HEK293 (cell line): ENCODE data around the gene SCAMP2.

Source experiments
- CTCF ChIP-seq: fragments of 450-650 bp; formaldehyde crosslinking; IDR thresholded peaks from 2 replicates; pipeline ENCODE4 v1.5.1; 2016; ENCODE audit warnings: missing biosample characterization, missing genetic modification characterization
- MEIS1 ChIP-seq: sonication (generic); formaldehyde crosslinking; IDR thresholded peaks from 2 replicates; pipeline ENCODE4 v1.8.1; 2022; ENCODE audit warnings: missing genetic modification reagents, mild to moderate bottlenecking, borderline replicate concordance
- MYNN ChIP-seq: fragments of 450-650 bp; formaldehyde crosslinking; IDR thresholded peaks from 2 replicates; pipeline ENCODE4 v1.5.1; 2016; ENCODE audit warnings: missing biosample characterization, missing genetic modification characterization, borderline replicate concordance
- REST ChIP-seq: fragments of 450-650 bp; formaldehyde crosslinking; IDR thresholded peaks from 2 replicates; pipeline ENCODE4 v1.5.1; 2016; ENCODE audit warnings: missing biosample characterization, missing genetic modification characterization
- SP7 ChIP-seq: fragments of 450-650 bp; formaldehyde crosslinking; IDR thresholded peaks from 2 replicates; pipeline ENCODE4 v1.5.1; 2016; ENCODE audit warnings: missing biosample characterization, missing genetic modification characterization
- ZNF311 ChIP-seq: fragments of 450-650 bp; formaldehyde crosslinking; IDR thresholded peaks from 2 replicates; pipeline ENCODE4 v1.5.1; 2017; ENCODE audit warnings: missing biosample characterization, missing genetic modification characterization, borderline replicate concordance
- ZNF501 ChIP-seq: fragments of 450-650 bp; formaldehyde crosslinking; IDR thresholded peaks from 2 replicates; pipeline ENCODE4 v1.5.1; 2016; ENCODE audit warnings: missing biosample characterization, missing genetic modification characterization

- TF ChIP-seq CTCF (tag by site-specific recombination) = no peak
- no peak for TF ChIP-seq ZNF501 (tag by site-specific recombination)
- TF ChIP-seq ZNF311 (tag by site-specific recombination) = no peak
- TF ChIP-seq SP7 = no peak
- no peak for TF ChIP-seq MYNN (tag by site-specific recombination)
- no peak for TF ChIP-seq MEIS1 (CRISPR knock-in tag)
- no peak for TF ChIP-seq REST (tag by site-specific recombination)
Measured at GRCh38 chr15:74840851-74841775, 32.1 kb downstream of the SCAMP2 start.
